Skin epidermis (tissue), 12 donors: ENCODE data around the gene IRF8.
"Not testable (repeated sequence)": the region's sequence is repeated elsewhere in the genome, so short reads cannot be mapped to it uniquely, and the experiment has no call there.

Experiments
- H3K27ac ChIP-seq, 21 experiments: fragments of 200-600 bp; sonication (generic) in 11 of 21; one replicate each; pipeline ENCODE4 v1.5.0; 2020; ENCODE audit warnings: mild to moderate bottlenecking in 3 of 21, inconsistent platforms in 2 of 21, moderate library complexity in 2 of 21
- H3K4me3 ChIP-seq, 7 experiments: fragments of 200-600 bp; sonication (generic) in 2 of 7; one replicate each; pipeline ENCODE4 v1.5.0; 2020; ENCODE audit warnings: inconsistent platforms in 2 of 7, mild to moderate bottlenecking in 2 of 7, moderate library complexity in 1 of 7

IRF8 gene

DNA sequence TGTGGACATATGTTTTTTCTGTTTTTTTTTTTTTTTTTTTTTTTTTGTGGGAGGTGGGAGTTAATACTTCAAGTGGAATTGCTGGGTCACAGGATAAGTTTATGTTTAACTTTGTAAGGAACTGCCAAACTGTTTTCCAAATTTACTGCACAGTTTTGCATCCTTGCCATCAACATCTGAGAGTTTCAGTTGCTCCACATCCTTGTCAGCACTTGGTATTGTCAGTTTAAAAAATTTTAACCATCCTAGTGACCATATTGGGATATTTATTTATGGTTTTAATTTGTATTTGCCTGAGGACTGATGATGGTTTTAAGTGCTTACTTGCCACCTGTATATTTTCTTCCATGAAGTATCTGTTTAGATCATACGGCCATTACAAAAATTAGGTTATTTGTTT is 34.0 kb upstream of the IRF8 start:
- H3K27ac ChIP-seq: no peak overlapping the region
- H3K4me3 ChIP-seq: no peak overlapping the region

DNA sequence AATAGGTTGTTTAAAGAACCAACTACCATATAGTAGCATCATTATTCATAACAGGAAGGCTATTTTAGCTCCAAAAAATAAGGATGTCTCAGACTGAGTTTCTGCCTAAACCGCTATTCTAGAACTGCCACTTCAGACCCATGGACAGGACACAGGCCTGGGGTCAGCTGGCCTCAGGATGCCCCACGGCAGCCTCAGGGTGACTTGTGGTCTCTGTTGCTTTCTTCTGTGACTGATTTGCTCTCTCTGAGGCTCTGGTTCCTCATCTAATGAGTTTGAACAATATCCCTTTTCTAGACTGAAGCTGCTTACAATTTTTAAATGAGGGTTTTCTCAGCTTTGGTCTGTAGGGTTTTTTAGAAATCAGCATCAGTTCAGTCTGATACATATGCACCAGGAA is 31.8 kb upstream of the IRF8 start:
- no peak overlapping the region for H3K27ac ChIP-seq
- no peak overlapping the region for H3K4me3 ChIP-seq

- no peak overlapping the region for H3K4me3 ChIP-seq
- no peak overlapping the region for H3K27ac ChIP-seq
These were observed 30.5 kb upstream of the IRF8 start for GRCh38 chr16:85868495-85868894.

- Histone ChIP-seq H3K4me3 (no peak overlapping the region), H3K27ac (peak overlapping the region in 1 of 21 experiments; percentile 44)
These were observed 29.8 kb upstream of the IRF8 start for GRCh38 chr16:85869206-85869605.

GRCh38 chr16:85869785-85870558 is 29.0 kb upstream of the IRF8 start:
- no peak overlapping the region for H3K4me3 ChIP-seq
- peak overlapping the region in 9 of 21 experiments; percentile 8 to 67 (median 35) for H3K27ac ChIP-seq

DNA sequence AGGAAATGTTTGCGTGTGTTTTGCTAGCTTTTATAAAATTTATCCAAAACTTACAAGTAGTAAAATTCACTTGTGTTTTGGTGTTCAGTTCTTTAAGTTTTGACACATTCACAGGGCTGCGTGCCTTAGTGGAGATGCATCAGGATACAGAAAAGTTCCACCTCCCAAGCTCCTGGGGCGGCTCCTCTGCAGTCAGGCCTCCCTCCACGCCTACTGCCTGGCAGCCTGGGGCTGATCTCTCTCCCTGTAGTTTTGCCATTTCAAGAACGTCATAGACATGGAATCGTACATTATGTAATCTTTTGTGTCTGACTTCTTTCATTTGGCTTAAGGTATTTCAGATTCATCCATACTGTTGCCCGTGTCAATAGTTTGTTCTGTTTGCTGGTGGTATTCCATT is 27.2 kb upstream of the IRF8 start:
- Histone ChIP-seq H3K27ac (peak overlapping the region in 1 of 21 experiments; percentile 21), H3K4me3 (no peak overlapping the region)

- H3K27ac ChIP-seq: peak overlapping the region in 1 of 21 experiments; percentile 41
- no peak overlapping the region for H3K4me3 ChIP-seq
These were observed 26.2 kb upstream of the IRF8 start for GRCh38 chr16:85872734-85873133.

DNA sequence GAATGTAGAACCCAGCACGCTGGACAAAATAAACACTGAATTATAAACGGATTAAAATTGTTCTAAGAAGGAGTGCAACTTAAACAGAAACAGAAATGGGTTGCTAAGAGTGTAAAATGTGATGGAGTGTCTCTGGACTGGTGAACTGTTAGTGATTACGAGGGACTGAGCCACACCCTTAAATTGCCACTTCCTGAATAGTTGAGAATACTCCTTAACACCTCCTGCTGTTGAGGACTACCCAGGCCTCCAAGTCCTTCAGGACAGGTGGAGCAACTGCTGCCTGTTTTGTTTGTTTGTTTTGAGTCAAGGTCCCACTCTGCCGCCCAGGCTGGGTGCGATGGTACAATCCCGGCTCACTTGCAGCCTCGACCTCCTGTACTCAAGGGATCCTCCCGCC is 25.8 kb upstream of the IRF8 start:
- H3K4me3 ChIP-seq: no peak overlapping the region
- peak overlapping the region in 1 of 21 experiments; percentile 41 for H3K27ac ChIP-seq

DNA sequence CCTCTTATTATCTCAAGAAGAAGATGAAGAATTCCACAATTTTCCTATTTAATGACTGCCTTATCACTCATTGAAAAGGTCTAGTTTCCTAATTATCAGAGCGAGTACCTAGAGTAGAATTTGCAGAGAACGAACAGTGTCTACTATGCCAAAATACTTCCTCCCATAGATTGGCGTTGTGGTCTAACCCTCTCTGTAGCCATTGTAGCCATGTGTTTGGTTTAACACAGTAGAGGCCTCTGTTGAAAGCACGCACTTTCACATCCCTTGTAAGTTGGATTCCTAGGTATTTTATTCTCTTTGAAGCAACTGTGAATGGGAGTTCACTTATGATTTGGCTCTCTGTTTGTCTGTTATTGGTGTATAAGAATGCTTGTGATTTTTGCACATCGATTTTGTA is 24.9 kb upstream of the IRF8 start:
- H3K27ac ChIP-seq: peak overlapping the region in 2 of 21 experiments; percentile 1 to 41

GRCh38 chr16:85878407-85878806 is 20.6 kb upstream of the IRF8 start:
- Histone ChIP-seq H3K27ac (no peak overlapping the region), H3K4me3 (no peak overlapping the region)

More for the DNA sequence above, 24.9 kb upstream of the IRF8 start:
- not testable (repeated sequence) for H3K4me3 ChIP-seq

GRCh38 chr16:85878875-85879274 is 20.1 kb upstream of the IRF8 start:
- H3K4me3 ChIP-seq: no peak overlapping the region

GRCh38 chr16:85879549-85879948 is 19.4 kb upstream of the IRF8 start:
- H3K4me3 ChIP-seq: no peak overlapping the region
- no peak overlapping the region for H3K27ac ChIP-seq

More at GRCh38 chr16:85878875-85879274, 20.1 kb upstream of the IRF8 start:
- no peak overlapping the region for H3K27ac ChIP-seq

GRCh38 chr16:85879975-85880831 is 18.8 kb upstream of the IRF8 start:
- H3K4me3 ChIP-seq: no peak overlapping the region
- H3K27ac ChIP-seq: no peak overlapping the region

DNA sequence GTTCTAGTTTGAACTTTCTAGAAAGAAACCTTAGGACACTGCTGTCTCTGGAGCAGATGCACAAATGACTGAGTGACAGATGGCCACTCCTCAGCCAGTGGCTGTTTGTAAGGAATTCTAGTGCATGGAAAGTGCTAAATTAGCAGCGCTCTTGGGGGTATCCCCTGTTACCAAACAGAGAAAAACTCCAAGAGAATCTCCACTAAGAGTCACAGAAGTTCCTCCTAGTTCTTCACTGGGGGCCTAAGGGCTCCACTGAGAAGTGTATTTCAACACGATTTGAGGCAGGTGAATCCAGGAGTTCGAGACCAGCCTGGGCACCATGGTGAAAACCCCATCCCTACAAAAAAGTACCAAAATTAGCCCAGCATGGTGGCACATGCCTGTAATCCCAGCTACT is 18.1 kb upstream of the IRF8 start:
- no peak overlapping the region for H3K4me3 ChIP-seq
- H3K27ac ChIP-seq: no peak overlapping the region

- H3K4me3 ChIP-seq: no peak overlapping the region
- no peak overlapping the region for H3K27ac ChIP-seq
These were observed 17.5 kb upstream of the IRF8 start for GRCh38 chr16:85881436-85881835.

DNA sequence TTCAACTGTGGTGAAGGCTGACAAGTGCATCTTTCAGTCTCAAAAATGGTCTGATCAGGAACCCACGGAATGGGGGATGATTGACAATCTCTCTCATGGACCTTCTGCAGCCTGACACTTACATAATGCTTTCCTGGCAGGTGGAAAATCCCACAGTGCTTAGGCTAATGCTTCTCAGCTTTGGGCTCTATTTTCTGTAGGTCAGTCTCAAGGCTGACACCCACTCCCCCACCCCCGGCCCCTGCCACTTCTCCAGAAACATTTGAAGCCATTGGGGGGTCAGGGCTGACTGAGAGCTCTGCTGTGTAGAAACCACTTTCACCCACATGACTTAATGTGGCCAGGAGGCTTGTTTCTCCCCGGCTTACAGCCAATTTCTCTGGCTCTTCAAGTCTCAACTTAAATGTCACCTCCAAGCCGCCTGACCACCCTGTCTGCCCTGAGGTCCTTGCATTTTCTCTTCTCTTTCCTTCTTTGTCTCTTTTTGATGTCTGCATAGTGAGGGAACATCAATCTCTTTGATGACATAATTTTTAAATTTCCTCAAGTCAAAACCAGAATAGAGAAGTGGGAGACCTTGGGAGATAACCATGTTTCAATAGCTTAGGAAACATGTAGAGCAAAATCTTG is 16.7 kb upstream of the IRF8 start:
- H3K27ac ChIP-seq: no peak overlapping the region
- no peak overlapping the region for H3K4me3 ChIP-seq

GRCh38 chr16:85883813-85884212 is 15.1 kb upstream of the IRF8 start:
- H3K27ac ChIP-seq: no peak overlapping the region
- no peak overlapping the region for H3K4me3 ChIP-seq

GRCh38 chr16:85884808-85885463 is 14.0 kb upstream of the IRF8 start:
- H3K27ac ChIP-seq: no peak overlapping the region
- H3K4me3 ChIP-seq: no peak overlapping the region

DNA sequence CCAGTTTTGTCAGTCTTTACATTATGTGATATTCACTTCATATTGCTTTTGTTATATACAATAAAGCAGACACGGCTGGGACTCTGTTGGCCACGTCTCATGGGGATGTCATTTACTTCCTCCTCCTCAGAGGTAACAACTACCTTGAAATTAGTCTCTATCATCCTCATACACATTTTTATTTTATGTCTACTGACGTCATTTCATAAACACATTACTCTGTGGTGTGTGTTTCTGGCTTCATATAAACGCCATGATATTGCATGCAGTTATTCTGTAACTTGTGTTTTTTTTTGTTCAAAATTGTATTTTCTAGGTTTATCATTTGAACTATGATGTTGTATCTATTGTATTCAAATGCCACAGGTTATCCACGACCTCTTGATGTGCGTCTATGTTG is 13.4 kb upstream of the IRF8 start:
- Histone ChIP-seq H3K4me3 (no peak overlapping the region), H3K27ac (no peak overlapping the region)
